HCT116 (cell line): Measurements from ENCODE around the gene RAET1L. TPM values are rescaled to one million over a fixed set of nuclear protein-coding genes. Genes with fewer than 3 reads are reported as not detected.

Experiments used
- ATAC-seq: fragments of 200-7000 bp; cut with Tn5 transposase; 2 replicates; pipeline ENCODE4 v1.9.1; 2020; ENCODE audit warnings: mild to moderate bottlenecking, moderate library complexity
- BruUV-seq: library from RNA; stranded (reverse); fragments of 400-500 nt; replicated peaks from 2 replicates; lab custom pipeline; 2021; lab: Mats Ljungman, UMichigan
- CTCF ChIA-PET: fragments of 300-600 bp; sonication (Branson Sonifier 250); formaldehyde crosslinking; loops from one replicate; lab custom pipeline; 2021; ENCODE audit warnings: antibody characterized with exemption; lab: Charles Lee
- POLR2A ChIA-PET: fragments of 300-600, 350-600 bp; sonication (Branson Sonifier 250); formaldehyde crosslinking; loops from one replicate; lab custom pipeline; 2021; ENCODE audit warnings: antibody characterized with exemption; lab: Charles Lee
- RAD21 ChIA-PET, 2 experiments: fragments of 300-600 bp; sonication (Branson Sonifier 250); formaldehyde crosslinking; loops; one replicate each; lab custom pipeline; 2023; ENCODE audit warnings: low total read pairs in 2 of 2; ENCODE audit not compliant: uncharacterized antibody in 2 of 2, unreplicated experiment in 2 of 2, low non-redundant PET in 1 of 2; lab: Charles Lee
- DNase-seq: peaks from one replicate; pipeline ENCODE4 v3.0.0-alpha.2; 2010; ENCODE audit warnings: low read depth, low spot score
- H2AFZ ChIP-seq: fragments of 200-600 bp; shearing (Covaris generic), sonication (generic); 2 replicates; pipeline ENCODE4 v1.6.1; 2017; ENCODE audit warnings: low read depth, mixed run types, mixed read lengths, antibody characterized with exemption, low read length; ENCODE audit not compliant: poor library complexity, severe bottlenecking
- H3K27ac ChIP-seq: 2 replicates; pipeline ENCODE4 v1.5.1; 2012; ENCODE audit warnings: low read depth, low read length
- H3K27me3 ChIP-seq: fragments of 200-600 bp; sonication (generic); 2 replicates; pipeline ENCODE4 v1.6.1; 2016; ENCODE audit warnings: mixed run types, low read length, mixed read lengths; ENCODE audit not compliant: insufficient read depth
- H3K36me3 ChIP-seq, 2 experiments: fragments of 200-500 bp in 1 of 2; fragments of 200-600 bp in 1 of 2; sonication (Bioruptor generic) in 1 of 2; sonication (generic) in 1 of 2; 2 replicates each; pipeline versions ENCODE4 v1.5.1 to v1.6.1; 2014 to 2016; ENCODE audit warnings: low read length in 2 of 2, inconsistent platforms in 1 of 2, mixed read lengths in 1 of 2, mixed run types in 1 of 2; ENCODE audit not compliant: insufficient read depth in 2 of 2, control insufficient read depth in 1 of 2
- H3K4me1 ChIP-seq, 2 experiments: fragments of 200-600 bp in 1 of 2; sonication (generic) in 1 of 2; 2 replicates each; pipeline versions ENCODE4 v1.5.1 to v1.6.1; 2012 to 2017; ENCODE audit warnings: low read length in 2 of 2, inconsistent platforms in 1 of 2, mild to moderate bottlenecking in 1 of 2, mixed read lengths in 1 of 2, mixed run types in 1 of 2, moderate library complexity in 1 of 2; ENCODE audit not compliant: insufficient read depth in 2 of 2, control insufficient read depth in 1 of 2
- H3K4me2 ChIP-seq: fragments of 200-600 bp; sonication (generic); 2 replicates; pipeline ENCODE4 v1.6.1; 2017; ENCODE audit warnings: mixed run types, low read length, mixed read lengths
- H3K4me3 ChIP-seq, 2 experiments: fragments of 200-600 bp in 1 of 2; sonication (generic) in 1 of 2; replicated peaks in 1 of 2; 2 replicates each; pipeline ENCODE4 v1.5.1; 2011 to 2016; ENCODE audit warnings: low read length in 2 of 2, control low read depth in 1 of 2, low read depth in 1 of 2, mild to moderate bottlenecking in 1 of 2, mixed read lengths in 1 of 2, mixed run types in 1 of 2
- H3K79me2 ChIP-seq: fragments of 200-600 bp; sonication (generic); 2 replicates; pipeline ENCODE4 v1.6.1; 2017; ENCODE audit warnings: mild to moderate bottlenecking, mixed run types, low read length, moderate library complexity, mixed read lengths; ENCODE audit not compliant: insufficient read depth
- H3K9ac ChIP-seq: fragments of 200-600 bp; sonication (generic); 2 replicates; pipeline ENCODE4 v1.6.1; 2016; ENCODE audit warnings: low read length, mixed read lengths
- H3K9me2 ChIP-seq: fragments of 200-600 bp; sonication (generic), shearing (Covaris generic); 2 replicates; pipeline ENCODE4 v1.6.1; 2017; ENCODE audit warnings: mixed run types, mild to moderate bottlenecking, moderate library complexity; ENCODE audit not compliant: insufficient read depth
- H3K9me3 ChIP-seq, 2 experiments: fragments of 200-500 bp in 1 of 2; fragments of 200-600 bp in 1 of 2; sonication (Bioruptor generic) in 1 of 2; sonication (generic) in 1 of 2; 2 replicates each; pipeline ENCODE4 v1.6.1; 2014 to 2017; ENCODE audit warnings: low read length in 2 of 2, mixed read lengths in 2 of 2, inconsistent platforms in 1 of 2, low read depth in 1 of 2, mild to moderate bottlenecking in 1 of 2, mixed run types in 1 of 2, moderate library complexity in 1 of 2; ENCODE audit not compliant: control insufficient read depth in 1 of 2, insufficient read depth in 1 of 2
- H4K20me1 ChIP-seq: fragments of 200-600 bp; sonication (generic), shearing (Covaris generic); 2 replicates; pipeline ENCODE4 v1.6.1; 2017; ENCODE audit warnings: mixed run types, mild to moderate bottlenecking, moderate library complexity; ENCODE audit not compliant: insufficient read depth
- CBX3 ChIP-seq: IDR thresholded peaks from 2 replicates; pipeline ENCODE4 v1.6.1; 2012; ENCODE audit warnings: low read depth
- CEBPB ChIP-seq: IDR thresholded peaks from 2 replicates; pipeline ENCODE4 v1.6.1; 2012; ENCODE audit warnings: low read depth
- FOSL1 ChIP-seq: IDR thresholded peaks from 2 replicates; pipeline ENCODE4 v1.6.1; 2012; ENCODE audit warnings: low read depth
- JUND ChIP-seq: IDR thresholded peaks from 2 replicates; pipeline ENCODE4 v1.6.1; 2012
- POLR2A ChIP-seq: IDR thresholded peaks from 2 replicates; pipeline ENCODE4 v1.7.0; 2011; ENCODE audit warnings: borderline replicate concordance; ENCODE audit not compliant: insufficient read depth, insufficient read length; ENCODE audit errors: extremely low read depth
- POLR2AphosphoS5 ChIP-seq: IDR thresholded peaks from 2 replicates; pipeline ENCODE4 v1.6.1; 2011; ENCODE audit warnings: mild to moderate bottlenecking, low read depth, low read length, moderate library complexity
- RAD21 ChIP-seq: IDR thresholded peaks from 2 replicates; pipeline ENCODE4 v1.6.1; 2012; ENCODE audit warnings: low read depth, mild to moderate bottlenecking
- SIN3A ChIP-seq: IDR thresholded peaks from 2 replicates; pipeline ENCODE4 v1.6.1; 2012; ENCODE audit warnings: low read depth
- SRF ChIP-seq: IDR thresholded peaks from 2 replicates; pipeline ENCODE4 v1.6.1; 2012; ENCODE audit warnings: low read depth
- TCF7L2 ChIP-seq: IDR thresholded peaks from 2 replicates; pipeline ENCODE4 v1.7.0; 2011; ENCODE audit warnings: borderline replicate concordance, inconsistent platforms; ENCODE audit not compliant: insufficient read depth, insufficient read length; ENCODE audit errors: extremely low read depth
- intact Hi-C: fragments of 100-400 bp; cut with micrococcal nuclease; formaldehyde crosslinking; loops from 2 replicates; pipeline ENCODE4 v1.10.0; 2022
- total RNA-seq: library from RNA; stranded (reverse); gene quantifications from one replicate; pipeline ENCODE4 v1.2.1, GENCODE V29; 2021; ENCODE audit not compliant: unreplicated experiment
- TF ChIP-seq, protein P1 (sequence below): IDR thresholded peaks from 2 replicates; pipeline ENCODE4 v1.6.1; 2012

The RAET1L gene
- total RNA-seq, 1 experiment from 2014 or later: 1.5 TPM

- H2AFZ ChIP-seq: peak overlapping the region; percentile 37
- RAD21 ChIA-PET: no interaction called here
- DNase-seq: peak; percentile 90
- peak overlapping the region; percentile 30 to 51 for H3K4me3 ChIP-seq
- H3K27me3 ChIP-seq: no peaks in the 10 kb centered on the region
- peak overlapping the region; percentile 48 for H3K9ac ChIP-seq
- H3K27ac ChIP-seq: peak overlapping the region; percentile 43
- H3K36me3 ChIP-seq: no peaks in the 10 kb centered on the region
- H4K20me1 ChIP-seq: no peaks in the 10 kb centered on the region
- CTCF ChIA-PET: interaction anchor here (0.9 to 3.7 kb wide), 9 partner anchors 8 to 745 kb away, joined by 3 to 48 read pairs (median 4); no protein-coding TSS in a partner anchor
- peak overlapping the region; percentile 89 for H3K4me2 ChIP-seq
- BruUV-seq: no TSS peak
- H3K79me2 ChIP-seq: peaks cover 6% of the 10 kb centered on the region; the same call in 1 of the 2 replicates
- no peaks in the 10 kb centered on the region for H3K9me2 ChIP-seq
- no peaks in the 10 kb centered on the region for H3K9me3 ChIP-seq
- POLR2A ChIA-PET: interaction anchor here (1.1 to 2.3 kb wide), 2 partner anchors 71 to 323 kb away, joined by 3 to 8 read pairs; no protein-coding TSS in a partner anchor
- peaks cover 22 to 66% of the 10 kb centered on the region in 2 experiments for H3K4me1 ChIP-seq
- intact Hi-C loops: loop anchor here (2.0 to 5.0 kb wide), 3 partner anchors 65 to 743 kb away; no protein-coding TSS in a partner anchor
- TF ChIP-seq POLR2A (no peak), CEBPB (no peak), CBX3 (no peak), JUND (no peak), SIN3A (no peak), SRF (no peak), POLR2AphosphoS5 (peak; percentile 74), TCF7L2 (peak; percentile 45), FOSL1 (no peak), RAD21 (no peak)
- TF ChIP-seq, protein P1, sequence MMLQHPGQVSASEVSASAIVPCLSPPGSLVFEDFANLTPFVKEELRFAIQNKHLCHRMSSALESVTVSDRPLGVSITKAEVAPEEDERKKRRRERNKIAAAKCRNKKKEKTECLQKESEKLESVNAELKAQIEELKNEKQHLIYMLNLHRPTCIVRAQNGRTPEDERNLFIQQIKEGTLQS: no peak
- ATAC-seq: peak; percentile 56
Observed at GRCh38 chr6:150072201-150072600, 46.9 kb upstream of the RAET1L start.
